A673 (cell line): ENCODE measurements around the gene KAZN. TPM values are rescaled to one million over a fixed set of nuclear protein-coding genes. Genes with fewer than 3 reads are reported as not detected.

Experiments used
- BruUV-seq: library from RNA; stranded (reverse); fragments of 400-500 nt; replicated peaks from 2 replicates; lab custom pipeline; 2021; lab: Mats Ljungman, UMichigan
- CTCF ChIA-PET: fragments of 300-600 bp; sonication (Branson Sonifier 250); formaldehyde crosslinking; loops from one replicate; lab custom pipeline; 2022; ENCODE audit warnings: antibody characterized with exemption; lab: Charles Lee
- POLR2A ChIA-PET: fragments of 300-600 bp; sonication (Branson Sonifier 250); formaldehyde crosslinking; loops from one replicate; lab custom pipeline; 2022; ENCODE audit warnings: antibody characterized with exemption; ENCODE audit not compliant: low non-redundant PET; lab: Charles Lee
- DNase-seq: peaks from one replicate; pipeline ENCODE4 v3.0.0-alpha.2; 2015; ENCODE audit warnings: low spot score
- H3K27ac ChIP-seq: fragments of 200-600 bp; sonication (generic); 2 replicates; pipeline ENCODE4 v1.5.1; 2016; ENCODE audit warnings: mixed run types, low read depth, mild to moderate bottlenecking, mixed read lengths, antibody characterized with exemption, low read length; ENCODE audit not compliant: poor library complexity, severe bottlenecking
- H3K27me3 ChIP-seq: fragments of 200-600 bp; sonication (generic); replicated peaks from 2 replicates; pipeline ENCODE4 v1.6.1; 2017; ENCODE audit warnings: mixed run types, low read depth, mild to moderate bottlenecking, mixed read lengths, antibody characterized with exemption, low read length; ENCODE audit not compliant: insufficient read depth, poor library complexity
- H3K36me3 ChIP-seq: fragments of 200-600 bp; sonication (generic); 2 replicates; pipeline ENCODE4 v1.6.1; 2016; ENCODE audit warnings: mixed run types, mild to moderate bottlenecking, mixed read lengths, antibody characterized with exemption, low read length; ENCODE audit not compliant: insufficient read depth, poor library complexity, severe bottlenecking
- H3K4me1 ChIP-seq: fragments of 200-600 bp; sonication (generic); 2 replicates; pipeline ENCODE4 v1.6.1; 2017; ENCODE audit warnings: mixed run types, mild to moderate bottlenecking, mixed read lengths, antibody characterized with exemption, low read length; ENCODE audit not compliant: insufficient read depth, poor library complexity, severe bottlenecking
- H3K4me3 ChIP-seq: fragments of 200-600 bp; sonication (generic); 2 replicates; pipeline ENCODE4 v1.5.1; 2016; ENCODE audit warnings: low read depth, mixed run types, mild to moderate bottlenecking, mixed read lengths, low read length; ENCODE audit not compliant: poor library complexity, severe bottlenecking
- H3K9me3 ChIP-seq: fragments of 200-600 bp; sonication (generic); 2 replicates; pipeline ENCODE4 v1.6.1; 2016; ENCODE audit warnings: mixed run types, low read depth, mild to moderate bottlenecking, mixed read lengths, antibody characterized with exemption, low read length; ENCODE audit not compliant: poor library complexity, severe bottlenecking
- EZH2 ChIP-seq: fragments of 200-600 bp; sonication (generic); IDR thresholded peaks from 2 replicates; pipeline ENCODE4 v1.6.1; 2017; ENCODE audit warnings: borderline replicate concordance, low read depth, mild to moderate bottlenecking, mixed read lengths, antibody characterized with exemption, low read length; ENCODE audit not compliant: poor library complexity, severe bottlenecking
- intact Hi-C: fragments of 100-400 bp; cut with micrococcal nuclease; formaldehyde crosslinking; loops from one replicate; pipeline ENCODE4 v1.10.0; 2022; ENCODE audit not compliant: unreplicated experiment
- total RNA-seq: library from RNA; stranded (reverse); gene quantifications from 2 replicates; pipeline ENCODE4 v1.2.3, GENCODE V29; 2021
- TF ChIP-seq, protein P1 (sequence below): fragments of 300-800, 200-600 bp; sonication (generic); conservative IDR thresholded peaks from 2 replicates; pipeline ENCODE4 v1.5.1; 2017; ENCODE audit warnings: low read depth, mild to moderate bottlenecking, antibody characterized with exemption, low read length, moderate library complexity, mixed read lengths

Gene KAZN
- total RNA-seq, 1 experiment from 2014 or later = 8.0 TPM

DNA sequence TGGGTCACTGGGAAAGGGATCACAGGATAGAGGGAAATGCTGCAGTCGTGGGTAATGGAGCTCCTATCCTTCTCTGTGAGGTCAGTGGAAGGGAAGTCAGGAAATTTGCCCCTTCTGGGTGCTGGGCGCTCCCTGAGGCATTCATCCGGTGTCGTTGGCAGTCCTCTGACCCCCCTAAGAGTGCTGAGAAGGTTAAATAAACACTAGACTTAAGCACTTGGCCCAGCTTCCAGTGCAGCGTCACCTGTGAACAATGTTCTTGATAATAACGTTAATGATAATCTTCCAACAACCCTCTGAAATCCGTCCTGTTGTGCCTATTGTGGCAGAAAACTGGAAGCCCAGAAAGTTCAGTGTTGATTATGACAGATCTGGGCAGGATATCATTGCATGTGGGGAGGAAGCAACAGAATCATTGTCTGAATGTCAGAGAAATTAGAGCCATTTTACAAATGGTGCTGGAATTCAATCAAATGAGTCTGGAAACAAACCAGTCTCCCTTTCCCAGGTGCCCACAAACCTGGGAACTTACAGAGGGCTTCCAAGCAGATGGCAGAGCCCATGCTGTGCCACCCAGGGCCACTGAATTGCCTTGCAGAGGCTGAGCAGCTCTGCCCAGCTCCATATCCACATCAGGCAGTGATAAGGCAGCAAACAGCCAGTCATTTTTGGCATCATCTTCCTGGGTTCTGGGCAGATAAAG, 216.8 kb downstream of the KAZN start:
- Histone ChIP-seq H3K27me3 (no peaks in the 10 kb centered on the region), H3K27ac (no peak overlapping the region), H3K9me3 (no peaks in the 10 kb centered on the region), H3K4me3 (no peak overlapping the region), H3K4me1 (no peaks in the 10 kb centered on the region), H3K36me3 (no peaks in the 10 kb centered on the region)
- POLR2A ChIA-PET = no interaction called here
- CTCF ChIA-PET = no interaction called here
- BruUV-seq = no TSS peak
- DNase-seq = no peak
- intact Hi-C loops = no loop called here
- TF ChIP-seq EZH2 = no peak
- TF ChIP-seq, protein P1, sequence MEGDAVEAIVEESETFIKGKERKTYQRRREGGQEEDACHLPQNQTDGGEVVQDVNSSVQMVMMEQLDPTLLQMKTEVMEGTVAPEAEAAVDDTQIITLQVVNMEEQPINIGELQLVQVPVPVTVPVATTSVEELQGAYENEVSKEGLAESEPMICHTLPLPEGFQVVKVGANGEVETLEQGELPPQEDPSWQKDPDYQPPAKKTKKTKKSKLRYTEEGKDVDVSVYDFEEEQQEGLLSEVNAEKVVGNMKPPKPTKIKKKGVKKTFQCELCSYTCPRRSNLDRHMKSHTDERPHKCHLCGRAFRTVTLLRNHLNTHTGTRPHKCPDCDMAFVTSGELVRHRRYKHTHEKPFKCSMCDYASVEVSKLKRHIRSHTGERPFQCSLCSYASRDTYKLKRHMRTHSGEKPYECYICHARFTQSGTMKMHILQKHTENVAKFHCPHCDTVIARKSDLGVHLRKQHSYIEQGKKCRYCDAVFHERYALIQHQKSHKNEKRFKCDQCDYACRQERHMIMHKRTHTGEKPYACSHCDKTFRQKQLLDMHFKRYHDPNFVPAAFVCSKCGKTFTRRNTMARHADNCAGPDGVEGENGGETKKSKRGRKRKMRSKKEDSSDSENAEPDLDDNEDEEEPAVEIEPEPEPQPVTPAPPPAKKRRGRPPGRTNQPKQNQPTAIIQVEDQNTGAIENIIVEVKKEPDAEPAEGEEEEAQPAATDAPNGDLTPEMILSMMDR = no peak

- Histone ChIP-seq H3K9me3 (no peaks in the 10 kb centered on the region), H3K36me3 (no peaks in the 10 kb centered on the region), H3K4me1 (no peaks in the 10 kb centered on the region), H3K4me3 (no peak overlapping the region), H3K27ac (no peak overlapping the region), H3K27me3 (no peaks in the 10 kb centered on the region)
- intact Hi-C loops = no loop called here
- ChIA-PET POLR2A (interaction anchor here (0.6 kb wide), 1 partner anchor 70 kb away, joined by 6 read pairs; no protein-coding TSS in a partner anchor), CTCF (no interaction called here)
- TF ChIP-seq EZH2 = no peak
- TF ChIP-seq, protein P1 = no peak
- BruUV-seq = no TSS peak
- DNase-seq = no peak
Measured at GRCh38 chr1:14817223-14818170, 219.0 kb downstream of the KAZN start.

DNA sequence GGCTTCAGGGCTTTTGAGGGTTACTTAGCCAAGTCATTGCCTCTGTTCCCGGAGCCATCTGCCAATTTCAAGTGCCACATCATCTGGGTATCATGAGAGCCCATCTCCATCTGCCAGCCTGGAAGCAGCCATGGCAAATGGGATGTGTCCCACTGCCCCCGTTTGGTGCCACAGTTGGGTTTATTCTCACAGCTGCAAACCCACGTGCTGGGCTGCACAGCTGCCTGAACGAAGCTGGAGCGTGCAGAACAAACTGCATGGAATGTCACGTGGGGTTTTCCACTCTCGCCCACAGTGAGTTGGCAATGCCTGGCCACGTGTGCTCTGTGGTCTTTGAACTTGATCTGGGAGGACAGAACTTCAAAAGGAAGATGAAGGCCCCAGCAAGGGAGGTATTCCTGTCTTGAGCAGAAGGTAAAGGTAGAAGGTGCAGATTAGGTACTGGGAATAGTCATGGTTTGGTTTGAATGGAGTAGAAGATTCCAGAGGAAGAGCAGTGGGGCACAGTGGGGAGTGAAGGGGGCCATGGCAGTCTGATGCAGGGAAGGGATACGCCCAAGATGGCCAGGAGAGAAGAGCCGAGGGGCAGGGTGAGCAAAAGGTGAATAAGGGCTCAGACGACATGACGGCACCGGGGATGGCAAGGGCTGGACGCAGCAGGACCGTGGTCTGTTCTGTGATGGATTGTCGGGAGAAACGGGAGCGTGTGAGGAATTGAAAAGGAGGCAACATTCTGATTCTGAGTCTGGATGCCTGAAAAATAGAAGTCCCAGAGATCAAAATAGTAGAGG, 222.0 kb downstream of the KAZN start:
- ChIA-PET POLR2A (interaction anchor here (0.6 kb wide), 1 partner anchor 277 kb away, joined by 5 read pairs; no protein-coding TSS in a partner anchor), CTCF (no interaction called here)
- no peaks in the 10 kb centered on the region for H3K9me3 ChIP-seq
- no TSS peak for BruUV-seq
- H3K36me3 ChIP-seq = no peaks in the 10 kb centered on the region
- H3K4me3 ChIP-seq = no peak overlapping the region
- intact Hi-C loops = no loop called here
- no peaks in the 10 kb centered on the region for H3K4me1 ChIP-seq
- H3K27ac ChIP-seq = no peak overlapping the region
- H3K27me3 ChIP-seq = no peaks in the 10 kb centered on the region
- no peak for DNase-seq
- TF ChIP-seq, protein P1 = no peak
- TF ChIP-seq EZH2 = no peak
